Mammary epithelial cell (primary cell): Measurements from ENCODE around the gene TRAPPC2L.

Experiments used
- CTCF ChIP-seq, 2 donors: IDR thresholded peaks in 1 of 2; conservative IDR thresholded peaks in 1 of 2; 2 replicates each; pipeline ENCODE4 v1.5.1; 2011 to 2012; ENCODE audit warnings: inconsistent platforms in 2 of 2, low read length in 2 of 2, mild to moderate bottlenecking in 2 of 2, control low read depth in 1 of 2, low read depth in 1 of 2; ENCODE audit not compliant: insufficient read depth in 1 of 2; ENCODE audit errors: extremely low read depth in 1 of 2
- EZH2 ChIP-seq: IDR thresholded peaks from 2 replicates; pipeline ENCODE4 v1.6.1; 2012; ENCODE audit warnings: low read length, inconsistent platforms, borderline replicate concordance

DNA sequence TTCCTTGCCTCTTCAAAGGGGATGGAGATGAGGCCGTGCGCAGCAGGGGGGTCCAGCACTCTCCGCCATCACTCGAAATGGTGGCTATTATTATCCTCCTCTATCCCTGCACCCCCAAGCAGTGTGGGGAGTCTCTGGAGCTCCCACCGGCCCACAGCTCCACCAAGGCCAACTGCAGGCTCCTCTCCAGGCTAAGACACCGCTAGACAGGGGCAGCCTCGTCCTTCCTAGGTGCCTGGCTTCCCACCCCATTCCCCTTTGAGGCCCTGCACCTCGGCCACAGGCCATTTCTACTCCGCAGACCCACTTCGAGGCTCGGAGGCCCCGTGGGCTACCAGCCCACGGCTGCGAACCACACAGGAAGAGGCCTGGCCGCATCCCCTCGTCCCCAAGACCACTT is 49.1 kb downstream of the TRAPPC2L start:
- TF ChIP-seq CTCF (conservative IDR thresholded peaks at IDR 0.05 in 1 of 2, IDR thresholded peaks at IDR 0.05 in 1 of 2; ENCODE audit: extremely low read depth in 1 of 2, insufficient read depth in 1 of 2, low read depth in 1 of 2, low read length in 2 of 2) = no peak
- TF ChIP-seq EZH2 = no peak
